ENCODE measurements around the gene UTS2B.

The UTS2B gene

DNA sequence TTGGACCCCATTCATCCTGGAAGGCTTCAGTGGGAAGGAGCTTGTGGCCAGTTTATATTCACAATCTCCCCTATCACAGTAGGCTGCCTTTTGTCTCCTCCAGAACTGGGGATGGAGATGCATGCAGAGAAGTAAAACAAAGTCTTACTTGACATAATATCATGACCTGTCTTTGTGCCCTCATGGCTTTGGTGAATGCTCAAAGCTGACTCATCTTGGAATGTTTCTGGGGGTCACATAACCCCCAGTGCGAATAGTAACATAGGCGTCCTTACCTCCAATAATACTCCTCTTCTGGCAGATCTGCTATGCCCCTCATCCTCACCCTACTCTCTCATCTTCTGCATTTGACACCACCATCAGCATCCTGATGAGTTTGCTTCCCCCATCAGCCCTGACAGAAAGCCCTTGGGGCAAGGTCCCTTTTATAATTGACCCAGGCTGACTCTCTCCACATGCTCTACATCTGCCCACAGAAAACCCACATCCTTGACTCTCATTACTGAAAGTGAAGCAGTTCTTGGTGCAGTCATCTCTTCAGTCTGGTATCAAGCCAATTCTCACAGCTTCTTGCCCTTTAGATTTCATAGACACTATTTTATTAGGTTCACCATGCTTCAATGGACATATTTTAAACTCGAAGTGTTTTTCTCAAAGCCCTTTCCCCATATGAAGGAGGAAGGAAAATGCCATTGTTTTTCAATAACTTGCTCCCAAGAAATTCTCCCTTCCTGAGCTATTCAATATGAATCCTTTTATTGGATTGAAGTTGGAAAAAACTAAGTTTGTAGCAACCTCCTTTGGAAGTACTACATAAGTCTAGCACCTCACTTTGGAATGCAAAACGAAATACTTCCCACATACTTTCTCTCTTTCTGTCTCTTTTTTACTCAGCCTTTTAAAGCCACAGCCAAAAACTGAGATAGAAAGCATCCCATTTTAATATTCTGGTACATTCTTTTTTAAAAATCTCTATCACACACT is 94.7 kb downstream of the UTS2B start:
- no peak for DNase-seq

- no peak for DNase-seq
Observed at GRCh38 chr3:191234216-191234615, 96.1 kb downstream of the UTS2B start.

DNA sequence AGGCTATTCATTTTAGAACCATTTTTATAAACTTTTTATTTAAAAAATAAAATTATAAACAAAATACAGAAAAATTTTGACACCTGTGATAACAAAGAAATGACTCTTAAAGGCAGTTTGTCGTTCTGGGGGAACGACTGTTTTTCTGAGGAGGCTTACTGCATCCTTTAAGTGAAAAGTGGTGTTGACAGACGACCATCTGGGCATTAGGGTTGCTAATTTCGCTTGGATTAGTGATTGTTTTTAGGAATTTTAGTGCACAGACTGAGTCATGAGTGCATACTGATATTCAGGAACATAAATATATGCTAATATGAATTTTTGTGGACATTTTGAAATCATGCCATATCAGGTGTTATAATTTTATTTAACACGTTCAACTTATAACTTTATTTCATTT is 102.8 kb downstream of the UTS2B start:
- DNase-seq, result peak; percentile 44

DNA sequence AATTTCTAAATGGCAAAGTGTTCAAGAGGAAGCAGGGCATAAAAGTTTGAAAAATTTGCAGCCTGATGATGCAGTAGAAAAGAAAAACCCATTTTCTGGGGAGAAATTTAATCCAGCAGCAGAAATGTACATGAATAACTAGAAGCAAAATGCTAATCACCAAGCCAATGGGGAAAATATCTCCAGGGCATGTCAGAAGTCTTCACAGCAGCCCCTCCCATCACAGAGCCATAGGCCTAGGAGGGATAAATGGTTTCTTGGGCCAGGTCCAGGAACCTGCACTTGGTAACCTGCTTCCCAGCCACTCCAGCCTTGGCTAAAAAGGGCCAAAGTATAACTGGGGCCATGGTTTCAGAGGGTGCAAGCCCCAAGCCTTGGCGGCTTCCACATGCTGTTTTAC is 108.7 kb downstream of the UTS2B start:
- no peak for DNase-seq

DNA sequence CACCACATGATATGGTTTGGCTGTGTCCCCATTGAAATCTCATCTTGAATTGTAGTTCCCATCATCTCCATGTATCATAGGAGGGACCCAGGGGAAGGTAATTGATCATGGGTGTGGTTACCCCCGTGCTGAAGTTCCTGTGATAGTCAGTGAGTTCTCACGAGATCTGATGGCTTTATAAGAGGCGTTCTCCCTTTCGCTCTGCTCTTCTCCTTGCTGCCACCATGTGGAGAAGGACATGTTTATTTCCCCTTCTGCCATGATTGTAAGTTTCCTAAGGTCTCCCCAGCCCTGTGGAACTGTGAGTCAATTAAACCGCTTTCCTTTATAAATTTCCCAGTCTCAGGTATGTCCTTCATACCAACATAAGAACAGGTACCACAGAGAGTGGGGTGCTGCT is 109.4 kb downstream of the UTS2B start:
- DNase-seq, result no peak

GRCh38 chr3:191217301-191217700 is 113.0 kb downstream of the UTS2B start:
- DNase-seq, result no peak
